Liver (tissue), 3 donors: Measurements from ENCODE around the gene EXOC4.

Source experiments
- CTCF ChIP-seq: fragments of 150-350 bp; IDR thresholded peaks from 2 replicates; pipeline ENCODE4 v1.5.1; 2017; ENCODE audit warnings: improper control_type of control experiment, low read depth, low read length; ENCODE audit not compliant: missing input control
- EGR1 ChIP-seq, 2 donors: IDR thresholded peaks; 2 replicates each; pipeline ENCODE4 v1.6.1; 2016 to 2018; ENCODE audit warnings: antibody characterized with exemption in 2 of 2, low read depth in 2 of 2
- JUND ChIP-seq, 2 donors: IDR thresholded peaks; 2 replicates each; pipeline ENCODE4 v1.6.1; 2016; ENCODE audit warnings: antibody characterized with exemption in 2 of 2
- REST ChIP-seq: IDR thresholded peaks from 2 replicates; pipeline ENCODE4 v1.6.1; 2016; ENCODE audit warnings: antibody characterized with exemption, mild to moderate bottlenecking
- TAF1 ChIP-seq: conservative IDR thresholded peaks from 2 replicates; pipeline ENCODE4 v1.6.1; 2016; ENCODE audit warnings: antibody characterized with exemption, mild to moderate bottlenecking
- YY1 ChIP-seq: IDR thresholded peaks from 2 replicates; pipeline ENCODE4 v1.6.1; 2016; ENCODE audit warnings: antibody characterized with exemption, mild to moderate bottlenecking
- ZBTB33 ChIP-seq: IDR thresholded peaks from 2 replicates; pipeline ENCODE4 v1.6.1; 2016; ENCODE audit warnings: antibody characterized with exemption
- donor health status: healthy.
- donor health status: healthy.

GRCh38 chr7:133781486-133782090 is 528.7 kb downstream of the EXOC4 start:
- TF ChIP-seq EGR1 (IDR thresholded peaks at IDR 0.05; ENCODE audit: low read depth in 2 of 2) (no peak), REST (no peak), JUND (IDR thresholded peaks at IDR 0.05) (no peak), ZBTB33 (no peak), CTCF (no peak), YY1 (no peak), TAF1 (no peak)
